Vein endothelial cell (primary cell): ENCODE measurements around the gene ERBB4. TPM values are rescaled to one million over a fixed set of nuclear protein-coding genes. Genes with fewer than 3 reads are reported as not detected.

Experiments used
- small RNA-seq: library from RNA; depleted of rRNA; stranded (forward); fragments of <200 nt; gene quantifications from one replicate; pipeline ENCODE3, GENCODE V24; 2012
- total RNA-seq: library from RNA; depleted of rRNA; stranded (reverse); fragments of >200 nt; gene quantifications from 2 replicates; pipeline ENCODE4 v1.2.3, GENCODE V29; 2012

Gene ERBB4
- under 0.01 TPM in 2 replicates for total RNA-seq

GRCh38 chr2:212538305-212539071, at the start of gene ERBB4:
ERBB4 (minus strand) TSS chr2:212538802; CDS start chr2:212538530, 272 bp downstream.

Small RNAs within 50 kb of the gene (small RNA-seq; reads per million reads assigned to genes)
- gene MIR548F2 (not detected), gene RNA5SP119 (0.50 reads per million, percentile 31 among the genes with 10 or more reads in this experiment)
